Caki2 (cell line): ENCODE measurements around the gene CDH4. TPM values are rescaled to one million over a fixed set of nuclear protein-coding genes. Genes with fewer than 3 reads are reported as not detected.
A peak's percentile ranks its signal among the peaks of the same experiment; 100 is the strongest.

Experiments
- DNase-seq: peaks from one replicate; pipeline ENCODE4 v3.0.0-alpha.2; 2015; ENCODE audit warnings: low read depth
- in situ Hi-C: cut with HindIII; loops from 2 replicates; pipeline ENCODE4 v1.10.0; 2016; ENCODE audit warnings: low sequenced_read_pairs, low pct_unique_long_range_greater_than_20kb, mixed read lengths
- total RNA-seq: library from RNA; depleted of rRNA; stranded (reverse); fragments of >200 nt; shearing (Covaris generic); gene quantifications from 2 replicates; pipeline ENCODE4 v1.2.3, GENCODE V29; 2014; ENCODE audit warnings: low replicate concordance

Gene CDH4
- total RNA-seq, 1 experiment from 2014 or later = 2.7 TPM

- no peak for DNase-seq
- in situ Hi-C loops = no loop called here
Measured at GRCh38 chr20:61295682-61296628, 43.9 kb downstream of the CDH4 start.

- in situ Hi-C loops = no loop called here
Measured at GRCh38 chr20:61296629-61297019, 44.6 kb downstream of the CDH4 start.

GRCh38 chr20:61297491-61297890 is 45.4 kb downstream of the CDH4 start:
- in situ Hi-C loops = no loop called here
- DNase-seq = no peak

More at GRCh38 chr20:61296629-61297019, 44.6 kb downstream of the CDH4 start:
- DNase-seq = no peak

DNA sequence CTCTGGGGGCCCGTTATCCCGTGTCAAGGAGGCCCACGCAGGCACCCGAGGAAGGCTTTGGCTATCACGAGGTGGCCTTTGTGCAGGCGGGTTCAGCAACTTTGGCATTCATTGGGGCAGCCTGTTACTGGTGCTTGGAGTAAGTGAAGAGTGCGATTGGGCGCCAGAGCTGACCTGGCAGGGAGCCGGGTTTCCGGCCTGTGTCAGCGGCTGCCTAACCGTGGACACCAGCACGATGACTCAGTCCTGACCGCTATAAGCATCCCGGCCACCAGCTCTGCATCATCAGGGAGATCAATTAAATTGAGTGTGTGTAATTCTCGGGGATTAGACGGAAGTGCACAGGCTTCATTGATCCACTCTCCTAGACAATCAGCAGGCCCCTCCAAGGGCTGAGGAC is 45.9 kb downstream of the CDH4 start:
- in situ Hi-C loops = no loop called here
- DNase-seq = peak; percentile 45

DNA sequence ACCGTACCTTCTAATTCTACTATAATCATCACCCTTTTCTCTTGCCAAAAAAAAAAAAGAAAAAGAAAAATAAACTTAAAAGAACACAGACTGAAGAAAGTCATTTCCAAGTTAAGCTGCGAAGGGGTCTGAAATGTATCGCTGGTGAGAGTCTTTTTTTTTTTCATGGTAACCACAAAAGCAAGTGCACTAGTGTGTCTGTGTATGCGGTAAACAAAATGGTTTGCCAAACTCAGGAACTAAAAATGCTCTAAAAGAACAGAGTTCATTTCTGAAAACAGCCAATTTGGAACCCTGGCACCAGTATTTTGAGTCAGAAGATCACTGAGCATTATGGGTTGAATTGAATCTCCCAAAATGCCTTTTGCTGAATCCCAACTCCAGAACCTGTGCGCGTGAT is 46.6 kb downstream of the CDH4 start:
- in situ Hi-C loops = no loop called here
- no peak for DNase-seq

- in situ Hi-C loops = no loop called here
- no peak for DNase-seq
Measured at GRCh38 chr20:61299104-61299503, 47.0 kb downstream of the CDH4 start.

- DNase-seq = no peak
- in situ Hi-C loops = no loop called here
Measured at GRCh38 chr20:61299618-61300017, 47.6 kb downstream of the CDH4 start.

- DNase-seq = no peak
- in situ Hi-C loops = no loop called here
Measured at GRCh38 chr20:61300293-61300692, 48.2 kb downstream of the CDH4 start.

DNA sequence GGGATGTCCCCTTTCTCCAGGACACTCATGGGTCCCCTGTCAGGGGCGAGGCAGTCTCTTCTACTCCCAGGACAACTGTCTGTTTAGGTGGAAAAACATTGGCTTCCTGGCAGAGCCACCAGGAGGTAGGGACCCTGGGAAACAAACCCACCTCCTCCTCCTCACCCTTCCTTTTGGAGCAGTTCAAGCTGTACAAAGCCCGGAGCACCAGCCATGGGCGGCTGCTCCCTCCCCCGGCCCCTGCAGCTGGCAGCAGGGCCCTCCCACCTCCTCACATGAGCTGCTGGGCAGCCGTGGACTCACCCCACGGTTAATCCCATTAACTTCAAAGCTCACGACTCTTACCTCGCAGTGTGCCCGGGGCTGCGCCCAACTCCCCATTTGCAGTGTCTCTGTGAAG is 48.6 kb downstream of the CDH4 start:
- in situ Hi-C loops = no loop called here
- no peak for DNase-seq

DNA sequence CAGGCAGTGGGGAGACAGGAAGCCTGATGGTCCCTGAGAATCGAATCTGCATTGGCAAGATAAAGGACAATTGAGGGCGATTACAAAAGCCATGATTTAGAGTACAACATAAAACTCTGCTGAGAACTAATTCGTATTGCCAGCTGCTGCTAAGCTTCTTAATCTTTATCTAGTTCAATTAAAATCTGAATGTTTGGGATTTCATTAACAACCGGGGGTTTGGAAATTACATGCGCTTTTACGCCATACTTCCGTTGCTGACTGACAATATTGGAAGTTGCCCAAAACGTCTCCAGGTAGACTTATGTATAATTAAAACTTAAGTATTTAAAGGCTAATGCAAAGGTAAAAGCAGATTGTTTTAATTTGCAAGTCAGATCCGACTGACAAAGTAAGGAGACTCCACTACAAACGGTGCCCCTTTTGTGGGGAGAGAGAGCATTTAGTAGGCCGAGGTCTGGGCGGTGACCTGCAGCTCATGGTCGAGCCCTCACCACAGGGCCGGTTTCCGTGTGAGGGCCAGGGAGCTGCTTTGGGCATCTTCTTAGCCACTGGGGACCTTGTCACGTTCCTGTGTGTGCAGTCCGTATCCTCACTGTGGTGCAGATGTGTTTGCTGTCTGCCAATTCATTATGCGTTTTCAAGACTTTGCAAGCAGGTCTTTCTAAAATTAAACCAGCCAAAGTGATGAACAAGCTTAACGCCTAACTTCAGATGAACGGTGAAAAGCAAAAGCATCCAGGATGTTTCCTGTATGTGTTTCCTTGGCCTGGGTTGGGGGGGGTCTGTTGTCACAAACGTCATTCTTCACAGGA is 49.9 kb downstream of the CDH4 start:
- in situ Hi-C loops = no loop called here
- DNase-seq = no peak

GRCh38 chr20:61303217-61303616 is 51.2 kb downstream of the CDH4 start:
- DNase-seq = no peak

DNA sequence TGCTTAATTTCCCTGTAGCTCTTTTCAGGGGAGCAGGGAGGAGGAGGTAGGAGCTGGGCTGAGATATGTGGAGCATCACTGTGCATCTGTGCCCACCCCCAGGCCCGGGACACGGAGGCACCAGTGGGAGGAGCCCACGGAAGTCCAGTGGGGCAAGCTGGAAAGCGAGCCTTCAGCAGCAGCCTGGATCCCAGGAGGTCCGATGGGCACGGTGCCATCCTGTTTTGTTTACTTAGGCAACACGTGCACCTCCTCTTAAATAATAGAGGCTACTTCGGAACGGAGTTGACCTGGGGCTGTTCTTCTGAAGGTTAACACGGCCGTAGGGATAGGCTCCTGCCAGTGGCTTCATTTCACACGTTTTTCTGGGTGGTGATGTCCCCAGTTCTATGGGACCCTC is 51.6 kb downstream of the CDH4 start:
- in situ Hi-C loops = no loop called here
- no peak for DNase-seq

More at GRCh38 chr20:61303217-61303616, 51.2 kb downstream of the CDH4 start:
- in situ Hi-C loops = no loop called here

DNA sequence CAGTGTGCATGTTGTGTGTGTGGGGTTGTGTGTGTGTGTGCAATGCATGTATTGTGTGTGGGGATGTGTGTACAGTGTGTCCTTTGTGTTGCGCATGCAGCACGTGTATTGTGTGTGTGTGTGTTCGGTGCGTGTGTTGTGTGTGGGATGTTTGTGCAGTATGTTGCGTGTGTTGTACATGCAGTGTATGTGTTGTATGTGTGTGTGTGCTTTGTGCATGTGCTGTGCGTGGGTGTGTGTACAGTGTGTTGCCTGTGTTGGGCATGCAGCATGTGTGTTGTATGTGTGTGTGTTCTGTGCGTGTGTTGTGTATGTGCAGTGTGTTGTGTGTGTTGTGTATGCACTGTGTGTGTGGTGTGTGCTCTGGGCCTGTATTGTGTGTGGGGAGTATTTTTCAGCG is 52.7 kb downstream of the CDH4 start:
- in situ Hi-C loops = no loop called here
- no peak for DNase-seq

- in situ Hi-C loops = no loop called here
- no peak for DNase-seq
Measured at GRCh38 chr20:61306937-61307475, 54.9 kb downstream of the CDH4 start.

- in situ Hi-C loops = no loop called here
- DNase-seq = no peak
Measured at GRCh38 chr20:61307686-61308476, 55.8 kb downstream of the CDH4 start.

GRCh38 chr20:61308477-61308774 is 56.4 kb downstream of the CDH4 start:
- DNase-seq = no peak
- in situ Hi-C loops = no loop called here

- in situ Hi-C loops = no loop called here
- no peak for DNase-seq
Measured at GRCh38 chr20:61310954-61311353, 58.9 kb downstream of the CDH4 start.

DNA sequence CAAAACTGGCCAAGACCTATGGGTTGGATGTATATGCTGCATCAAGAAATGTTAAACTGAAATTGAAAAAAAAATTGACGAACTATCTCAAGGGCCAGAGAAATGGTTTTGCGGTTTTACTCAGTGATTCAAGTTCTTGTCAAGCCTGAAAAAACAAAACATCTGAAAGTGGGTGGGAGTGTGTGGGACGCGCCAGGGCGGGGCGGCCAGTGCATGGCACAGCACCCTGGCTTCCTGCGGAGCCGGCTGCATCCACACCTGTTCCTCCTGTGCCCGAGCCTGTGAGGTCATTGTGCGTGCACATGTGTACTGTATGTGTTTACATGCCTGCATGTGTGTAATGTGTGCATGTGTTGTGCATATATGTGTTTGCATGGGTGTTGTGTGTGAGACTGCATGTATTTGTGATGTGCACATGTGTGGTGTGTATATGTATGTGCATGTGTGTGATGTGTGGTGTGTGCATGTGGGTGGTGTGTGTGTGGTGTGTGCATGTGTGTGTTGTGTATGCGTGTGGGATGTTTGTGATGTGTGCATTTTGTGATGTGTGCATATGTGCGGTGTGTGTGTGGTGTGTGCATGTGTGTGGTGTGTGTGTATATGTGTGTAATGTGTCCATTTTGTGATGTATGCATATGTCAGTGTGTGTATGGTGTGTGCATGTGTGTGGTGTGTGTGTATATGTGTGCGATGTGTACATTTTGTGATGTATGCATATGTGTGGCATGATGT is 59.8 kb downstream of the CDH4 start:
- no peak for DNase-seq
- in situ Hi-C loops = no loop called here
